ENCODE data around the gene TRAPPC3. TPM values are rescaled to one million over a fixed set of nuclear protein-coding genes. Genes with fewer than 3 reads are reported as not detected.

The TRAPPC3 gene
- total RNA-seq, 1 experiment from 2014 or later = 98.7 TPM

DNA sequence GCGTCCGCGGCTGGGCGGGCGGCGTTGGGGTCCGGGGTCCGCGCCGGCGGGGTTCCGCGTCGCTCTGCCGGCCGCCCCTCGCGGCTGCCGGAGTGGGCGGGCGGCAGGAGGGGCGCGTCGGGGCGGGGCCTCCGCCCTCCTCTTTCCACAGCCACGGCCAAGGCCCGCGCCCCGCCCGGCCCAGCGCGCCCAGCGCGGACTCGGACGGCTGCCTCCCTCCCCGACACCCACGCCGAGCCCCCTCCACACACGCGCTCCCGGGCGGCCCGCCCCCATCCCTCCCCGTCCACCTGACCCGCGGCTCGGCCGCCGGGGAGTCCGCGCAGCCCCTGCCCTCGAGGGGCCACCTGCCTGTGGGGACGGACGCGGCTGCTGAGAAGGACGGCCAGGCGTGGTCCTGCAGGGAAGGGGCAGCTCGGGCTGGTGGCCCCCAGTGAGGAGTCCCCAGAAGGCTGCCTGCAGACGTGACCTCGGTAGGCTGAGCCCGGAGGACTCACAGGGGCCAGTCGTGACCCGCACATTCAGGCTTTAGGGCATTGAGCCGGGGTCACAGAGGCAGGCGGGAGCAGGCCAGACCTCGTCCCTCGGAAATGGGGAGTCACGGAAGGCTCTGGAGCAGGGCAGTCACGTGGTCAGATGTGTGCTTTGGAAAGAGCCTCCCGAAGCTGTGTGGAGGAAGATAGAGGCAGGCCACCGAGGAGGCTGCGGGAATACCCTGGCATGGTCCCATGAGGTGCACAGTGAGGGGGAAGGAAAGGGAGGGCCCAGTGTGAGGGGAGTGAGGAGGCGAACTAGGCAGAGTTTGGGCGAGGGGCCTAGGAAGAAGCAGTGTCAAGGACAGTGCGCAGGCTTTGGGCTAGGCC lies 23.9 kb downstream of the TRAPPC3 start, which contains the start of gene COL8A2:
COL8A2 (minus strand) TSS at position 94 of the 863 bp plus-strand sequence. CDS start 24,980 bp downstream, outside the sequence.
- in situ Hi-C loops (cut with HindIII; ENCODE audit: low pct_unique_long_range_greater_than_20kb, low sequenced_read_pairs) (no loop called here), intact Hi-C loops (cut with micrococcal nuclease; ENCODE audit: unreplicated experiment) (no loop called here)
- Histone ChIP-seq H3K9me3 (ENCODE audit: control insufficient read depth, insufficient read depth, low read depth, low read length) (no peaks in the 10 kb centered on the region), H3K4me3 (ENCODE audit: low read depth in 2 of 2, low read length in 2 of 2) (peak within 1 kb of the TSS; percentile 17 to 21), H3K27ac (ENCODE audit: low read length) (no peak within 1 kb of the TSS), H3K4me1 (ENCODE audit: control insufficient read depth, insufficient read depth, low read length) (0 out of 2 replicates have a peak, but pooled peaks cover 6% of the 10 kb centered on the region), H3K27me3 (ENCODE audit: control insufficient read depth, insufficient read depth, low read length) (peaks cover 2% of the 10 kb centered on the region; the same call in 1 of the 2 replicates), H3K36me3 (ENCODE audit: control insufficient read depth, insufficient read depth, low read length) (no peaks in the 10 kb centered on the region)
- DNase-seq (ENCODE audit: low read depth, low spot score) (no peak), ATAC-seq (peak; percentile 47)
- CTCF ChIA-PET = no interaction called here
- TF ChIP-seq SIN3A (IDR thresholded peaks at IDR 0.05; ENCODE audit: borderline replicate concordance, insufficient read depth, low read depth, low read length) (no peak), POLR2AphosphoS5 (IDR thresholded peaks at IDR 0.05; ENCODE audit: low read depth, low read length) (no peak), TCF7L2 (IDR thresholded peaks at IDR 0.05; ENCODE audit: low read depth, low read length) (no peak)
- TF ChIP-seq, protein P1, sequence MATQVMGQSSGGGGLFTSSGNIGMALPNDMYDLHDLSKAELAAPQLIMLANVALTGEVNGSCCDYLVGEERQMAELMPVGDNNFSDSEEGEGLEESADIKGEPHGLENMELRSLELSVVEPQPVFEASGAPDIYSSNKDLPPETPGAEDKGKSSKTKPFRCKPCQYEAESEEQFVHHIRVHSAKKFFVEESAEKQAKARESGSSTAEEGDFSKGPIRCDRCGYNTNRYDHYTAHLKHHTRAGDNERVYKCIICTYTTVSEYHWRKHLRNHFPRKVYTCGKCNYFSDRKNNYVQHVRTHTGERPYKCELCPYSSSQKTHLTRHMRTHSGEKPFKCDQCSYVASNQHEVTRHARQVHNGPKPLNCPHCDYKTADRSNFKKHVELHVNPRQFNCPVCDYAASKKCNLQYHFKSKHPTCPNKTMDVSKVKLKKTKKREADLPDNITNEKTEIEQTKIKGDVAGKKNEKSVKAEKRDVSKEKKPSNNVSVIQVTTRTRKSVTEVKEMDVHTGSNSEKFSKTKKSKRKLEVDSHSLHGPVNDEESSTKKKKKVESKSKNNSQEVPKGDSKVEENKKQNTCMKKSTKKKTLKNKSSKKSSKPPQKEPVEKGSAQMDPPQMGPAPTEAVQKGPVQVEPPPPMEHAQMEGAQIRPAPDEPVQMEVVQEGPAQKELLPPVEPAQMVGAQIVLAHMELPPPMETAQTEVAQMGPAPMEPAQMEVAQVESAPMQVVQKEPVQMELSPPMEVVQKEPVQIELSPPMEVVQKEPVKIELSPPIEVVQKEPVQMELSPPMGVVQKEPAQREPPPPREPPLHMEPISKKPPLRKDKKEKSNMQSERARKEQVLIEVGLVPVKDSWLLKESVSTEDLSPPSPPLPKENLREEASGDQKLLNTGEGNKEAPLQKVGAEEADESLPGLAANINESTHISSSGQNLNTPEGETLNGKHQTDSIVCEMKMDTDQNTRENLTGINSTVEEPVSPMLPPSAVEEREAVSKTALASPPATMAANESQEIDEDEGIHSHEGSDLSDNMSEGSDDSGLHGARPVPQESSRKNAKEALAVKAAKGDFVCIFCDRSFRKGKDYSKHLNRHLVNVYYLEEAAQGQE (IDR thresholded peaks at IDR 0.05; ENCODE audit: insufficient read depth in 1 of 2, low read depth in 2 of 2, low read length in 1 of 2) = no peak
- TF ChIP-seq, protein P2, sequence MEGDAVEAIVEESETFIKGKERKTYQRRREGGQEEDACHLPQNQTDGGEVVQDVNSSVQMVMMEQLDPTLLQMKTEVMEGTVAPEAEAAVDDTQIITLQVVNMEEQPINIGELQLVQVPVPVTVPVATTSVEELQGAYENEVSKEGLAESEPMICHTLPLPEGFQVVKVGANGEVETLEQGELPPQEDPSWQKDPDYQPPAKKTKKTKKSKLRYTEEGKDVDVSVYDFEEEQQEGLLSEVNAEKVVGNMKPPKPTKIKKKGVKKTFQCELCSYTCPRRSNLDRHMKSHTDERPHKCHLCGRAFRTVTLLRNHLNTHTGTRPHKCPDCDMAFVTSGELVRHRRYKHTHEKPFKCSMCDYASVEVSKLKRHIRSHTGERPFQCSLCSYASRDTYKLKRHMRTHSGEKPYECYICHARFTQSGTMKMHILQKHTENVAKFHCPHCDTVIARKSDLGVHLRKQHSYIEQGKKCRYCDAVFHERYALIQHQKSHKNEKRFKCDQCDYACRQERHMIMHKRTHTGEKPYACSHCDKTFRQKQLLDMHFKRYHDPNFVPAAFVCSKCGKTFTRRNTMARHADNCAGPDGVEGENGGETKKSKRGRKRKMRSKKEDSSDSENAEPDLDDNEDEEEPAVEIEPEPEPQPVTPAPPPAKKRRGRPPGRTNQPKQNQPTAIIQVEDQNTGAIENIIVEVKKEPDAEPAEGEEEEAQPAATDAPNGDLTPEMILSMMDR (IDR thresholded peaks at IDR 0.05) = no peak
- POLR2A ChIA-PET = no interaction called here
- BruUV-seq (replicated peaks) = no TSS peak

DNA sequence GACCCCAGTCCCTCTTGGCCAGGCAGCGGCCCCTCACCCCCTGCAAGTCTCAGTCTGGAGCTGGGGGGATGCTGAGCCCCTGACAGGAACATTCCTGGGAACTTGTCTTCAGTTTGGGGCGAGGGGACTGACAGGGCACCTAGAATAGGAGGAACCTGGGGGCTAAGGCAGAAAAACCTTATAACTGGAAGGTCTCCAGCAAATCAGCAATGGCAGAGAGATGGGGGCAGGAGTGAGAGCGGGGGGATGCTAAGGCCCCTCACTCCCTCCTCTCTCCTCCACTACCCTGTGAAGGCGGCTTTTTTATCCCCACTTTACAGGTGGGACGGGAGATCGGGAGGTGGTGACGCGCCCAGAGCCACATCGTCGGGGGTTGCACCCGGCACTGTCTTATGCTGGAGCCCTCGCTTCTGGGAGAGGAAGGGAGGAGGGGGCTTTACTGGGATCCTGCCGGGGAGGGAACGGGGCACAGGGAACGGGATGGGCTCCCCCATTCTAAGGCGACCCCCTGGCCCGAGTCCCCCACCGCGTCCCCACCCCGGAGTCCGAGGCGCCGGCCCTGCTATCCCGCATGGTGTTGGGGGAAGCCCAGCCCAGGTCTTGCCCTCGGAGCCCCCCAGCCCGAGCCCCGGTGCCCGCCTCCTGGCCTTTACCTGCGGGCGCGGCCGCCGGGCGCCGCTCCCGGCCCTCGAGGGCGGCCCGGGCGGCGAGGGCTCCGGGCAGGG lies 24.7 kb downstream of the TRAPPC3 start:
- no peaks in the 10 kb centered on the region for H3K36me3 ChIP-seq (ENCODE audit: control insufficient read depth, insufficient read depth, low read length)
- peak overlapping the region in 1 of 2 experiments; percentile 17; a peak in 1 of 4 replicates for H3K4me3 ChIP-seq (ENCODE audit: low read depth in 2 of 2, low read length in 2 of 2)
- H3K4me1 ChIP-seq (ENCODE audit: control insufficient read depth, insufficient read depth, low read length) = 0 out of 2 replicates have a peak, but pooled peaks cover 6% of the 10 kb centered on the region
- ChIA-PET POLR2A (no interaction called here), CTCF (no interaction called here)
- BruUV-seq (replicated peaks) = no TSS peak
- TF ChIP-seq POLR2AphosphoS5 (IDR thresholded peaks at IDR 0.05; ENCODE audit: low read depth, low read length) (no peak), SIN3A (IDR thresholded peaks at IDR 0.05; ENCODE audit: borderline replicate concordance, insufficient read depth, low read depth, low read length) (no peak)
- TF ChIP-seq, protein P1 (IDR thresholded peaks at IDR 0.05; ENCODE audit: insufficient read depth in 1 of 2, low read depth in 2 of 2, low read length in 1 of 2) = no peak
- TF ChIP-seq, protein P2 (IDR thresholded peaks at IDR 0.05) = no peak
- ATAC-seq (peak; percentile 4; the same call in 1 of the 2 replicates), DNase-seq (ENCODE audit: low read depth, low spot score) (no peak)
- peaks cover 2% of the 10 kb centered on the region; the same call in 1 of the 2 replicates for H3K27me3 ChIP-seq (ENCODE audit: control insufficient read depth, insufficient read depth, low read length)
- no peaks in the 10 kb centered on the region for H3K9me3 ChIP-seq (ENCODE audit: control insufficient read depth, insufficient read depth, low read depth, low read length)
- intact Hi-C loops (cut with micrococcal nuclease; ENCODE audit: unreplicated experiment) (no loop called here), in situ Hi-C loops (cut with HindIII; ENCODE audit: low pct_unique_long_range_greater_than_20kb, low sequenced_read_pairs) (no loop called here)
- H3K27ac ChIP-seq (ENCODE audit: low read length) = no peak overlapping the region
